ENCODE data around the gene IRAK1.

The IRAK1 gene

GRCh38 chrX:154019633-154020528, at the start of gene IRAK1:
Gene IRAK1, minus strand, starts transcription at chrX:154019902. Its CDS starts 90 bp downstream, at chrX:154019812.
- peak in 1 of 2 donors; percentile 32 for DNase-seq (ENCODE audit: low read depth in 2 of 2)

GRCh38 chrX:154068560-154068959, 48.9 kb upstream of the IRAK1 start:
- no peak for DNase-seq (ENCODE audit: low read depth in 2 of 2)

GRCh38 chrX:154064637-154065435, 45.1 kb upstream of the IRAK1 start:
- no peak for DNase-seq (ENCODE audit: low read depth in 2 of 2)

GRCh38 chrX:154063234-154063633, 43.5 kb upstream of the IRAK1 start:
- DNase-seq (ENCODE audit: low read depth in 2 of 2) = no peak

GRCh38 chrX:154061801-154062200, 42.1 kb upstream of the IRAK1 start:
- no peak for DNase-seq (ENCODE audit: low read depth in 2 of 2)

GRCh38 chrX:154059729-154060245, 40.1 kb upstream of the IRAK1 start:
- no peak for DNase-seq (ENCODE audit: low read depth in 2 of 2)

- no peak for DNase-seq (ENCODE audit: low read depth in 2 of 2)
Measured at GRCh38 chrX:154059231-154059630, 39.5 kb upstream of the IRAK1 start.

- DNase-seq (ENCODE audit: low read depth in 2 of 2) = no peak
Measured at GRCh38 chrX:154058214-154058997, 38.7 kb upstream of the IRAK1 start.

- DNase-seq (ENCODE audit: low read depth in 2 of 2) = no peak
Measured at GRCh38 chrX:154057791-154058190, 38.1 kb upstream of the IRAK1 start.

GRCh38 chrX:154056770-154057241, 37.1 kb upstream of the IRAK1 start:
- no peak for DNase-seq (ENCODE audit: low read depth in 2 of 2)

GRCh38 chrX:154051201-154051810, 31.6 kb upstream of the IRAK1 start:
- peak; percentile 46 to 53 for DNase-seq (ENCODE audit: low read depth in 2 of 2)

GRCh38 chrX:154050113-154050495, 30.4 kb upstream of the IRAK1 start:
- DNase-seq (ENCODE audit: low read depth in 2 of 2) = no peak

GRCh38 chrX:154049209-154050112, 29.8 kb upstream of the IRAK1 start:
- DNase-seq (ENCODE audit: low read depth in 2 of 2) = no peak

- DNase-seq (ENCODE audit: low read depth in 2 of 2) = no peak
Measured at GRCh38 chrX:154048398-154048797, 28.7 kb upstream of the IRAK1 start.

- DNase-seq (ENCODE audit: low read depth in 2 of 2) = no peak
Measured at GRCh38 chrX:154046940-154047610, 27.4 kb upstream of the IRAK1 start.

- no peak for DNase-seq (ENCODE audit: low read depth in 2 of 2)
Measured at GRCh38 chrX:154046031-154046781, 26.5 kb upstream of the IRAK1 start.

GRCh38 chrX:154044091-154044490, 24.4 kb upstream of the IRAK1 start:
- DNase-seq (ENCODE audit: low read depth in 2 of 2) = no peak

GRCh38 chrX:154043003-154043763, 23.5 kb upstream of the IRAK1 start:
- DNase-seq (ENCODE audit: low read depth in 2 of 2) = no peak
